IMR-90 (cell line): ENCODE results near the gene DNMT3A. TPM values are rescaled to one million over a fixed set of nuclear protein-coding genes. Genes with fewer than 3 reads are reported as not detected.

Experiments
- ATAC-seq: fragments of 200-7000 bp; cut with Tn5 transposase; 2 replicates; pipeline ENCODE4 v1.9.1; 2020; ENCODE audit warnings: low read depth, mild to moderate bottlenecking, moderate library complexity
- BruUV-seq: library from RNA; stranded (reverse); fragments of 400-500 nt; replicated peaks from 2 replicates; lab custom pipeline; 2021; lab: Mats Ljungman, UMichigan
- CTCF ChIA-PET: fragments of 300-600 bp; formaldehyde crosslinking; extraction: SDS; loops from one replicate; lab custom pipeline; 2021; ENCODE audit warnings: antibody characterized with exemption; lab: Yijun Ruan, JAX
- POLR2A ChIA-PET: fragments of 300-600 bp; sonication (Branson Sonifier 250); formaldehyde crosslinking; loops from one replicate; lab custom pipeline; 2022; ENCODE audit warnings: antibody characterized with exemption; ENCODE audit not compliant: unreplicated experiment; lab: Charles Lee
- DNase-seq: peaks from one replicate; pipeline ENCODE4 v3.0.0; 2013
- H2AFZ ChIP-seq: replicated peaks from 2 replicates; pipeline ENCODE3; 2013; ENCODE audit warnings: low read length, mild to moderate bottlenecking; ENCODE audit not compliant: poor library complexity
- H2AK5ac ChIP-seq: 2 replicates; pipeline ENCODE4 v1.6.1; 2013; ENCODE audit warnings: low read depth, low read length, inconsistent platforms
- H2AK9ac ChIP-seq: replicated peaks from 2 replicates; pipeline ENCODE3; 2013; ENCODE audit warnings: mild to moderate bottlenecking, low read depth, low read length, moderate library complexity; ENCODE audit not compliant: poor library complexity
- H2BK120ac ChIP-seq: 2 replicates; pipeline ENCODE4 v1.6.1; 2013; ENCODE audit warnings: low read depth, low read length, inconsistent platforms
- H2BK15ac ChIP-seq: 3 replicates; pipeline ENCODE4 v1.6.1; 2013; ENCODE audit warnings: low read depth, low read length, inconsistent platforms
- H2BK20ac ChIP-seq: 2 replicates; pipeline ENCODE4 v1.6.1; 2013; ENCODE audit warnings: low read depth, mild to moderate bottlenecking, inconsistent platforms, low read length, moderate library complexity
- H2BK5ac ChIP-seq: 2 replicates; pipeline ENCODE4 v1.6.1; 2013; ENCODE audit warnings: mild to moderate bottlenecking, low read depth, low read length, inconsistent platforms; ENCODE audit not compliant: poor library complexity, severe bottlenecking
- H3K14ac ChIP-seq: replicated peaks from 2 replicates; pipeline ENCODE4 v1.6.1; 2013; ENCODE audit warnings: low read depth, low read length, inconsistent platforms
- H3K18ac ChIP-seq: 2 replicates; pipeline ENCODE4 v1.6.1; 2013; ENCODE audit warnings: low read depth, low read length, control low read depth
- H3K23ac ChIP-seq: 2 replicates; pipeline ENCODE4 v1.6.1; 2013; ENCODE audit warnings: low read depth, low read length, inconsistent platforms
- H3K27ac ChIP-seq: 2 replicates; pipeline ENCODE4 v1.5.1; 2013; ENCODE audit warnings: mild to moderate bottlenecking, control low read depth, low read length; ENCODE audit not compliant: insufficient read depth
- H3K27me3 ChIP-seq: 2 replicates; pipeline ENCODE4 v1.6.1; 2013; ENCODE audit warnings: low read length; ENCODE audit not compliant: control insufficient read depth, insufficient read depth
- H3K36me3 ChIP-seq: 2 replicates; pipeline ENCODE4 v1.6.1; 2013; ENCODE audit warnings: low read length, mixed read lengths; ENCODE audit not compliant: control insufficient read depth, insufficient read depth
- H3K4ac ChIP-seq: 2 replicates; pipeline ENCODE4 v1.6.1; 2013; ENCODE audit warnings: low read depth, low read length, inconsistent platforms
- H3K4me1 ChIP-seq: 2 replicates; pipeline ENCODE4 v1.6.1; 2013; ENCODE audit warnings: low read length, mixed read lengths; ENCODE audit not compliant: control insufficient read depth, insufficient read depth
- H3K4me2 ChIP-seq: 2 replicates; pipeline ENCODE4 v1.6.1; 2013; ENCODE audit warnings: low read depth, mild to moderate bottlenecking, control low read depth, low read length, moderate library complexity
- H3K4me3 ChIP-seq: 2 replicates; pipeline ENCODE4 v1.5.1; 2013; ENCODE audit warnings: low read depth, mild to moderate bottlenecking, control low read depth, low read length, moderate library complexity; ENCODE audit not compliant: insufficient read depth
- H3K56ac ChIP-seq: 2 replicates; pipeline ENCODE4 v1.6.1; 2013; ENCODE audit warnings: low read length, inconsistent platforms; ENCODE audit not compliant: insufficient read depth; ENCODE audit errors: extremely low read depth
- H3K79me1 ChIP-seq, 2 experiments: 2 replicates each; pipeline ENCODE4 v1.6.1; 2013; ENCODE audit warnings: low read length in 2 of 2, inconsistent platforms in 1 of 2, low read depth in 1 of 2
- H3K9ac ChIP-seq: 2 replicates; pipeline ENCODE4 v1.6.1; 2013; ENCODE audit warnings: low read depth, low read length, control low read depth
- H3K9me1 ChIP-seq: 2 replicates; pipeline ENCODE4 v1.6.1; 2013; ENCODE audit warnings: low read length, inconsistent platforms; ENCODE audit not compliant: insufficient read depth
- H3K9me3 ChIP-seq: 2 replicates; pipeline ENCODE4 v1.6.1; 2013; ENCODE audit warnings: low read length; ENCODE audit not compliant: control insufficient read depth, insufficient read depth
- H4K20me1 ChIP-seq: 2 replicates; pipeline ENCODE4 v1.6.1; 2013; ENCODE audit warnings: low read length, inconsistent platforms; ENCODE audit not compliant: insufficient read depth
- H4K5ac ChIP-seq: 2 replicates; pipeline ENCODE4 v1.6.1; 2013; ENCODE audit warnings: mild to moderate bottlenecking, low read depth, low read length, control low read depth
- H4K8ac ChIP-seq, 2 experiments: 2 replicates each; pipeline ENCODE4 v1.6.1; 2013; ENCODE audit warnings: low read depth in 2 of 2, low read length in 2 of 2, control low read depth in 1 of 2, inconsistent platforms in 1 of 2
- H4K91ac ChIP-seq: 2 replicates; pipeline ENCODE4 v1.6.1; 2013; ENCODE audit warnings: low read depth, low read length, inconsistent platforms; ENCODE audit not compliant: insufficient read depth
- CEBPB ChIP-seq: IDR thresholded peaks from 2 replicates; pipeline ENCODE4 v1.6.1; 2012; ENCODE audit warnings: low read depth, low read length, improper control_type of control experiment
- CHD1 ChIP-seq: IDR thresholded peaks from 2 replicates; pipeline ENCODE4 v1.6.1; 2012; ENCODE audit warnings: low read depth, low read length, improper control_type of control experiment
- FOS ChIP-seq: fragments of 150-350 bp; IDR thresholded peaks from 2 replicates; pipeline ENCODE4 v1.6.1; 2016; ENCODE audit warnings: low read depth, low read length
- MAFK ChIP-seq: IDR thresholded peaks from 2 replicates; pipeline ENCODE4 v1.6.1; 2012; ENCODE audit warnings: low read depth, low read length, improper control_type of control experiment
- MAZ ChIP-seq: IDR thresholded peaks from 2 replicates; pipeline ENCODE4 v1.6.1; 2012; ENCODE audit warnings: low read depth, mild to moderate bottlenecking, low read length, improper control_type of control experiment, moderate library complexity, borderline replicate concordance
- MXI1 ChIP-seq: IDR thresholded peaks from 2 replicates; pipeline ENCODE4 v1.6.1; 2012; ENCODE audit warnings: low read depth, mild to moderate bottlenecking, low read length, moderate library complexity, borderline replicate concordance
- NFE2L2 ChIP-seq: fragments of 150-350 bp; IDR thresholded peaks from 2 replicates; pipeline ENCODE4 v1.6.1; 2016; ENCODE audit warnings: low read depth, mild to moderate bottlenecking, low read length
- POLR2A ChIP-seq: IDR thresholded peaks from 2 replicates; pipeline ENCODE4 v1.6.1; 2012; ENCODE audit warnings: mild to moderate bottlenecking, low read depth, low read length
- RAD21 ChIP-seq: IDR thresholded peaks from 2 replicates; pipeline ENCODE4 v1.6.1; 2012; ENCODE audit warnings: low read length, improper control_type of control experiment
- RCOR1 ChIP-seq: IDR thresholded peaks from 2 replicates; pipeline ENCODE4 v1.6.1; 2012; ENCODE audit warnings: mild to moderate bottlenecking, low read length, improper control_type of control experiment; ENCODE audit not compliant: insufficient replicate concordance
- RFX5 ChIP-seq: IDR thresholded peaks from 2 replicates; pipeline ENCODE4 v1.8.0; 2012; ENCODE audit warnings: low read depth, mild to moderate bottlenecking, low read length, moderate library complexity
- SMC3 ChIP-seq: fragments of 150-350 bp; IDR thresholded peaks from 2 replicates; pipeline ENCODE4 v1.6.1; 2016; ENCODE audit warnings: low read depth, mild to moderate bottlenecking, antibody characterized with exemption, low read length, moderate library complexity
- WGBS, 2 experiments: methylation state at CpG; one replicate each; pipeline versions ENCODE4 v1.1.5 to v1.1.7; 2013; ENCODE audit warnings: missing lambda C conversion rate in 2 of 2; ENCODE audit not compliant: insufficient read length in 1 of 2; ENCODE audit errors: extremely low coverage in 2 of 2; 5-methylcytosine and 5-hydroxymethylcytosine counted together
- dilution Hi-C: fragments of 300-500 bp; cut with HindIII; formaldehyde crosslinking; loops from one replicate; pipeline ENCODE4 v1.14.3; 2018; ENCODE audit warnings: low sequenced_read_pairs; ENCODE audit not compliant: unreplicated experiment
- in situ Hi-C: fragments of 300-500 bp; cut with MboI; formaldehyde crosslinking; loops from 3 replicates; pipeline ENCODE4 v1.14.3; 2019; ENCODE audit warnings: low sequenced_read_pairs, inconsistent platforms, mixed read lengths
- intact Hi-C: fragments of 100-400 bp; cut with micrococcal nuclease; formaldehyde crosslinking; loops from 2 replicates; pipeline ENCODE4 v1.10.0; 2022
- polyA plus RNA-seq, 3 experiments: library from polyadenylated mRNA; depleted of rRNA; stranded (reverse); fragments of >200 nt; gene quantifications; 2 replicates each; pipeline ENCODE4 v1.2.3, GENCODE V29; 2012; ENCODE audit warnings: low replicate concordance in 1 of 3
- total RNA-seq: library from RNA; depleted of rRNA; stranded (reverse); fragments of >200 nt; gene quantifications from 2 replicates; pipeline ENCODE4 v1.2.3, GENCODE V29; 2012
- TF ChIP-seq, protein P1 (sequence below): fragments of 150-350 bp; IDR thresholded peaks from 2 replicates; pipeline ENCODE4 v1.6.1; 2017; ENCODE audit warnings: mild to moderate bottlenecking, antibody characterized with exemption, low read length, low read depth

The DNMT3A gene
- total and polyA plus RNA-seq, 2 of the 4 experiments (the other 2 are of a cell fraction): 4.4 to 9.7 TPM

- H3K23ac ChIP-seq: no peak overlapping the region
- H3K14ac ChIP-seq: no peak overlapping the region
- no peak overlapping the region for H4K8ac ChIP-seq
- dilution Hi-C loops (no loop called here), in situ Hi-C loops (no loop called here), intact Hi-C loops (no loop called here)
- no peaks in the 10 kb centered on the region for H4K20me1 ChIP-seq
- no peak overlapping the region for H2BK15ac ChIP-seq
- no peaks in the 10 kb centered on the region for H3K9me3 ChIP-seq
- no peaks in the 10 kb centered on the region for H3K9me1 ChIP-seq
- no peak overlapping the region for H3K56ac ChIP-seq
- ATAC-seq: no peak
- no peak overlapping the region for H3K4me3 ChIP-seq
- TF ChIP-seq MAZ: no peak
- TF ChIP-seq MXI1: no peak
- no peak for TF ChIP-seq RAD21
- TF ChIP-seq, protein P1, sequence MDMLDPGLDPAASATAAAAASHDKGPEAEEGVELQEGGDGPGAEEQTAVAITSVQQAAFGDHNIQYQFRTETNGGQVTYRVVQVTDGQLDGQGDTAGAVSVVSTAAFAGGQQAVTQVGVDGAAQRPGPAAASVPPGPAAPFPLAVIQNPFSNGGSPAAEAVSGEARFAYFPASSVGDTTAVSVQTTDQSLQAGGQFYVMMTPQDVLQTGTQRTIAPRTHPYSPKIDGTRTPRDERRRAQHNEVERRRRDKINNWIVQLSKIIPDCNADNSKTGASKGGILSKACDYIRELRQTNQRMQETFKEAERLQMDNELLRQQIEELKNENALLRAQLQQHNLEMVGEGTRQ: no peak
- no peak for TF ChIP-seq SMC3
- no peak for TF ChIP-seq MAFK
- no peak for TF ChIP-seq POLR2A
- no peak for TF ChIP-seq RFX5
- no peak for TF ChIP-seq CHD1
- TF ChIP-seq CEBPB: no peak
- TF ChIP-seq FOS: no peak
- TF ChIP-seq RCOR1: no peak
- no peak for TF ChIP-seq NFE2L2
- no peak overlapping the region for H2AK9ac ChIP-seq
- no peak overlapping the region for H4K5ac ChIP-seq
- H2BK20ac ChIP-seq: no peak overlapping the region
- no TSS peak for BruUV-seq
- H3K79me1 ChIP-seq: no peaks in the 10 kb centered on the region
- no peak overlapping the region for H2AFZ ChIP-seq
- WGBS, 2 experiments: no CpG with 5 or more reads among the region's 7 CpGs
- no peaks in the 10 kb centered on the region; the same call in 1 of the 2 replicates for H3K27me3 ChIP-seq
- ChIA-PET POLR2A (no interaction called here), CTCF (no interaction called here)
- H3K4ac ChIP-seq: no peak overlapping the region
- H2BK5ac ChIP-seq: no peak overlapping the region
- no peak overlapping the region for H2AK5ac ChIP-seq
- H3K9ac ChIP-seq: no peak overlapping the region
- no peak overlapping the region for H3K27ac ChIP-seq
- no peak overlapping the region for H3K4me2 ChIP-seq
- no peak overlapping the region for H3K18ac ChIP-seq
- peaks cover 1% of the 10 kb centered on the region; the same call in 1 of the 2 replicates for H3K4me1 ChIP-seq
- H3K36me3 ChIP-seq: no peaks in the 10 kb centered on the region
- DNase-seq: no peak
- H4K91ac ChIP-seq: no peak overlapping the region
- H2BK120ac ChIP-seq: no peak overlapping the region
Observed at GRCh38 chr2:25201794-25202193, 139.9 kb downstream of the DNMT3A start.
